Hepatocyte (in vitro differentiated cells): ENCODE results near the gene KCNJ3.

ENCODE experiments used
- CTCF ChIP-seq: fragments of 200-600 bp; sonication (generic); IDR thresholded peaks from 2 replicates; pipeline ENCODE4 v1.5.1; 2016; ENCODE audit warnings: antibody characterized with exemption, mild to moderate bottlenecking; ENCODE audit not compliant: poor library complexity
- EZH2phosphoT487 ChIP-seq: fragments of 200-600 bp; sonication (generic); IDR thresholded peaks from one replicate; pipeline ENCODE4 v1.6.1; 2018; ENCODE audit warnings: antibody characterized with exemption, mild to moderate bottlenecking, low read depth, moderate library complexity; ENCODE audit not compliant: unreplicated experiment, severe bottlenecking

DNA sequence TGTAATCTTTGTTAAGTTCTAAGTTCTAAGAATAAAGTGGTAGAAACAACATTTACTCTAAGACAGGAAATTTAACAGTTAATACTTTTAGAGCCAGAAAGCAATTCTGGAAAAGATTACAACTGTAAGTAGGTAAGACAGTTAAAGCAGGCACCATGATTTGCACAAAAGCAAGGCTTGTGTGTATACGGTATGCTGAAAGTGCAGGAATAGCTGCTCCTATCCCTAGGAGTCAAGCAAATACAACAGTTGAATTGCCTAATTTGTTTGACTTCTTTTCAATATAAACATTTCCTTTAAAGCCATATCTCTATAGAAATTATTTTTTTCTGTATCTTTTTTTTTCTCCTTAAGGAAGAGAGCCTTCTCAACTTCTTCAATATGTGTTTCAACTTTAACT lies 116.4 kb downstream of the KCNJ3 start:
- TF ChIP-seq EZH2phosphoT487 (no peak), CTCF (no peak)
